DND-41 (cell line): ENCODE data around the gene RXYLT1.

Source experiments
- ATAC-seq: fragments of 200-7000 bp; cut with Tn5 transposase; 3 replicates; pipeline ENCODE4 v1.9.1; 2021; ENCODE audit warnings: low read depth; ENCODE audit not compliant: insufficient read depth
- DNase-seq: peaks from one replicate; pipeline ENCODE4 v3.0.0-alpha.2; 2020
- H2AFZ ChIP-seq: 2 replicates; pipeline ENCODE4 v1.6.0; 2012; ENCODE audit warnings: low read depth, low read length
- H3K27ac ChIP-seq: 2 replicates; pipeline ENCODE4 v1.5.1; 2012; ENCODE audit warnings: low read length, inconsistent platforms
- H3K27me3 ChIP-seq: fragments of 200-600 bp; sonication (generic); 2 replicates; pipeline ENCODE4 v1.6.0; 2012; ENCODE audit warnings: low read length, mild to moderate bottlenecking, inconsistent platforms; ENCODE audit not compliant: insufficient read depth, poor library complexity
- H3K36me3 ChIP-seq: 2 replicates; pipeline ENCODE4 v1.5.1; 2012; ENCODE audit warnings: low read length, inconsistent platforms; ENCODE audit not compliant: insufficient read depth
- H3K4me1 ChIP-seq: 2 replicates; pipeline ENCODE4 v1.5.1; 2012; ENCODE audit warnings: mild to moderate bottlenecking, low read length; ENCODE audit not compliant: insufficient read depth
- H3K4me2 ChIP-seq: 2 replicates; pipeline ENCODE4 v1.6.0; 2012; ENCODE audit warnings: mild to moderate bottlenecking, moderate library complexity, low read length, inconsistent platforms; ENCODE audit not compliant: insufficient read depth
- H3K4me3 ChIP-seq, 2 experiments: fragments of 200-600 bp in 1 of 2; shearing (Covaris generic) in 1 of 2; 2 replicates each; pipeline ENCODE4 v1.5.1; 2012 to 2016; ENCODE audit warnings: inconsistent platforms in 2 of 2, low read length in 2 of 2, mild to moderate bottlenecking in 2 of 2, low read depth in 1 of 2, moderate library complexity in 1 of 2
- H3K79me2 ChIP-seq: 2 replicates; pipeline ENCODE4 v1.6.0; 2012; ENCODE audit warnings: low read length, inconsistent platforms; ENCODE audit not compliant: insufficient read depth
- H3K9ac ChIP-seq: 2 replicates; pipeline ENCODE4 v1.6.0; 2012; ENCODE audit warnings: low read depth, mild to moderate bottlenecking, inconsistent platforms, low read length, moderate library complexity
- H3K9me3 ChIP-seq: 2 replicates; pipeline ENCODE4 v1.5.1; 2012; ENCODE audit warnings: low read length, moderate library complexity, mild to moderate bottlenecking, inconsistent platforms; ENCODE audit not compliant: insufficient read depth, severe bottlenecking
- H4K20me1 ChIP-seq: 2 replicates; pipeline ENCODE4 v1.6.0; 2012; ENCODE audit warnings: low read length; ENCODE audit not compliant: insufficient read depth
- CTCF ChIP-seq: IDR thresholded peaks from 2 replicates; pipeline ENCODE4 v1.5.1; 2012; ENCODE audit warnings: borderline replicate concordance, low read length, moderate library complexity, mild to moderate bottlenecking; ENCODE audit not compliant: poor library complexity, severe bottlenecking; ENCODE audit errors: extremely low read depth
- EZH2 ChIP-seq: IDR thresholded peaks from 3 replicates; pipeline ENCODE4 v1.6.1; 2012; ENCODE audit warnings: borderline replicate concordance, low read depth, mild to moderate bottlenecking, moderate library complexity, low read length, inconsistent platforms; ENCODE audit not compliant: severe bottlenecking

The RXYLT1 gene

GRCh38 chr12:63836046-63836445 lies 56.3 kb downstream of the RXYLT1 start:
- no peak overlapping the region for H3K9ac ChIP-seq
- H4K20me1 ChIP-seq = no peaks in the 10 kb centered on the region
- no peaks in the 10 kb centered on the region for H3K4me1 ChIP-seq
- peaks cover 6% of the 10 kb centered on the region for H3K27me3 ChIP-seq
- H3K9me3 ChIP-seq = no peaks in the 10 kb centered on the region
- H3K36me3 ChIP-seq = no peaks in the 10 kb centered on the region
- H3K79me2 ChIP-seq = no peaks in the 10 kb centered on the region
- ATAC-seq (no peak), DNase-seq (no peak)
- H3K4me2 ChIP-seq = no peak overlapping the region
- no peak overlapping the region for H3K4me3 ChIP-seq
- no peak overlapping the region for H3K27ac ChIP-seq
- no peak overlapping the region for H2AFZ ChIP-seq
- no peak for TF ChIP-seq CTCF
- TF ChIP-seq EZH2 = no peak

DNA sequence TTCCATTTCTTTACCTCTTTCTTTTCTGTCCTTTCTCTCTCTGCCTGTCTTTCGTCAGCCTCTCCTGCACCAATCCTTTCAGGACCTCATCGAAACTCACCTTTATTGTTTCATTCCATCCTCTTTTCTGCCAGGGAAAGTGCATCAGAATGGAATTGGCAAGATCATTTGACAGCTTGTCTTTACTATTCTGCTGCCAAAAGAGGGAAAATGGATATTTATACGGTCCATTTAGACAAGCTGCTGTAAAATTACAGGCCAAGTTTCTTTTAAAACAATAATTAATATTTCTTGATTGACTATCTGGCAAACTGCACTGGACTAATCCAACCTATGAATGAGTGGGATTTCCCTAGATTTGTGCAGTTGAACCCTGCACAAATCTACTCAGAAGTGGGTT lies 57.2 kb downstream of the RXYLT1 start:
- H4K20me1 ChIP-seq = no peaks in the 10 kb centered on the region
- no peaks in the 10 kb centered on the region for H3K36me3 ChIP-seq
- H3K79me2 ChIP-seq = no peaks in the 10 kb centered on the region
- no peak overlapping the region for H2AFZ ChIP-seq
- H3K4me2 ChIP-seq = no peak overlapping the region
- H3K4me1 ChIP-seq = no peaks in the 10 kb centered on the region
- no peaks in the 10 kb centered on the region for H3K9me3 ChIP-seq
- DNase-seq (no peak), ATAC-seq (no peak)
- peaks cover 6% of the 10 kb centered on the region for H3K27me3 ChIP-seq
- no peak overlapping the region for H3K27ac ChIP-seq
- H3K4me3 ChIP-seq = no peak overlapping the region
- no peak for TF ChIP-seq EZH2
- TF ChIP-seq CTCF = no peak
- H3K9ac ChIP-seq = no peak overlapping the region

GRCh38 chr12:63838411-63838810 lies 58.7 kb downstream of the RXYLT1 start:
- no peaks in the 10 kb centered on the region for H4K20me1 ChIP-seq
- no peak overlapping the region for H3K27ac ChIP-seq
- no peak overlapping the region for H3K4me3 ChIP-seq
- H3K9ac ChIP-seq = no peak overlapping the region
- no peaks in the 10 kb centered on the region for H3K4me1 ChIP-seq
- no peak for TF ChIP-seq CTCF
- no peak for TF ChIP-seq EZH2
- no peaks in the 10 kb centered on the region for H3K36me3 ChIP-seq
- H3K4me2 ChIP-seq = no peak overlapping the region
- DNase-seq (no peak), ATAC-seq (no peak)
- H3K27me3 ChIP-seq = peaks cover 6% of the 10 kb centered on the region
- no peak overlapping the region for H2AFZ ChIP-seq
- no peaks in the 10 kb centered on the region for H3K79me2 ChIP-seq
- H3K9me3 ChIP-seq = no peaks in the 10 kb centered on the region

GRCh38 chr12:63841011-63841410 lies 61.3 kb downstream of the RXYLT1 start:
- H3K4me2 ChIP-seq = no peak overlapping the region
- no peak for DNase-seq
- no peaks in the 10 kb centered on the region for H4K20me1 ChIP-seq
- TF ChIP-seq EZH2 = no peak
- no peak for TF ChIP-seq CTCF
- H3K4me1 ChIP-seq = no peaks in the 10 kb centered on the region
- no peaks in the 10 kb centered on the region for H3K79me2 ChIP-seq
- H3K9ac ChIP-seq = no peak overlapping the region
- H3K36me3 ChIP-seq = no peaks in the 10 kb centered on the region
- H2AFZ ChIP-seq = no peak overlapping the region
- peaks cover 6% of the 10 kb centered on the region for H3K27me3 ChIP-seq
- H3K9me3 ChIP-seq = no peaks in the 10 kb centered on the region
- no peak for ATAC-seq
- no peak overlapping the region for H3K4me3 ChIP-seq
- H3K27ac ChIP-seq = no peak overlapping the region
